Stimulated activated naive CD8-positive, alpha-beta T cell treated with anti-CD3 and anti-CD28 coated beads, Interleukin-15, amount 100 ng/mL, for 72 hours (primary cell): Measurements from ENCODE around the gene SLC39A11.
"Not testable (repeated sequence)": the region's sequence is repeated elsewhere in the genome, so short reads cannot be mapped to it uniquely, and the experiment has no call there.

ENCODE experiments used
- ATAC-seq: fragments of 150-1000 bp; cut with Tn5 transposase; 2 replicates; pipeline ENCODE4 v1.10.0; 2021; ENCODE audit warnings: mild to moderate bottlenecking, moderate library complexity
- DNase-seq, 2 donors: peaks; one replicate each; pipeline ENCODE4 v3.0.0; 2021 to 2022
- H3K27ac Mint-ChIP-seq, 2 donors: one replicate each; pipeline ENCODE4 v1.8.0; 2022; ENCODE audit warnings: mild to moderate bottlenecking in 2 of 2, mixed read lengths in 2 of 2, moderate library complexity in 2 of 2
- H3K27me3 Mint-ChIP-seq: one replicate; pipeline ENCODE4 v1.8.0; 2022; ENCODE audit warnings: mixed read lengths
- H3K4me1 Mint-ChIP-seq: one replicate; pipeline ENCODE4 v1.8.0; 2022; ENCODE audit warnings: mild to moderate bottlenecking, mixed read lengths
- H3K4me3 Mint-ChIP-seq, 2 donors: one replicate each; pipeline ENCODE4 v1.8.0; 2022; ENCODE audit warnings: mild to moderate bottlenecking in 2 of 2, mixed read lengths in 2 of 2, moderate library complexity in 1 of 2
- H3K9me3 Mint-ChIP-seq, 2 donors: one replicate each; pipeline ENCODE4 v1.8.0; 2022; ENCODE audit warnings: mixed read lengths in 2 of 2

SLC39A11 gene

GRCh38 chr17:72997559-72997958 is 94.9 kb downstream of the SLC39A11 start:
- no peak for DNase-seq

GRCh38 chr17:72996791-72997190 is 95.7 kb downstream of the SLC39A11 start:
- DNase-seq = no peak
- no peaks in the 10 kb centered on the region for H3K27me3 Mint-ChIP-seq
- peaks cover 11 to 19% of the 10 kb centered on the region in 2 donors for H3K9me3 Mint-ChIP-seq
- no peak overlapping the region for H3K4me3 Mint-ChIP-seq
- no peak for ATAC-seq
- H3K4me1 Mint-ChIP-seq = peaks cover 22% of the 10 kb centered on the region
- H3K27ac Mint-ChIP-seq = no peak overlapping the region

More at GRCh38 chr17:72997559-72997958, 94.9 kb downstream of the SLC39A11 start:
- Mint-ChIP-seq H3K27me3 (no peaks in the 10 kb centered on the region), H3K27ac (no peak overlapping the region), H3K9me3 (peaks cover 11 to 19% of the 10 kb centered on the region in 2 donors), H3K4me1 (peaks cover 18% of the 10 kb centered on the region), H3K4me3 (no peak overlapping the region)
- no peak for ATAC-seq

- H3K27ac Mint-ChIP-seq = no peak overlapping the region
- H3K4me1 Mint-ChIP-seq = peaks cover 18% of the 10 kb centered on the region
- DNase-seq = no peak
- no peak overlapping the region for H3K4me3 Mint-ChIP-seq
- H3K27me3 Mint-ChIP-seq = no peaks in the 10 kb centered on the region
- ATAC-seq = no peak
- peaks cover 11 to 19% of the 10 kb centered on the region in 2 donors for H3K9me3 Mint-ChIP-seq
Observed at GRCh38 chr17:72995008-72995656, 97.4 kb downstream of the SLC39A11 start.

GRCh38 chr17:72992783-72993467 is 99.6 kb downstream of the SLC39A11 start:
- Mint-ChIP-seq H3K27ac (peak overlapping the region; percentile 54 to 84), H3K9me3 (peaks cover 11 to 19% of the 10 kb centered on the region in 2 donors), H3K4me3 (peak overlapping the region in 1 of 2 donors; percentile 26), H3K4me1 (peaks cover 16% of the 10 kb centered on the region)
- ATAC-seq (peak; percentile 63), DNase-seq (peak in 1 of 2 donors; percentile 15)
- H3K27me3 Mint-ChIP-seq = not testable (repeated sequence)

- Mint-ChIP-seq H3K9me3 (peaks cover 11 to 18% of the 10 kb centered on the region in 2 donors), H3K27me3 (no peaks in the 10 kb centered on the region), H3K4me3 (no peak overlapping the region), H3K4me1 (peaks cover 16% of the 10 kb centered on the region), H3K27ac (no peak overlapping the region)
- DNase-seq (no peak), ATAC-seq (no peak)
Observed at GRCh38 chr17:72991651-72992050, 100.8 kb downstream of the SLC39A11 start.

GRCh38 chr17:72989074-72989610 is 103.3 kb downstream of the SLC39A11 start:
- Mint-ChIP-seq H3K27ac (peak overlapping the region in 1 of 2 donors; percentile 33), H3K4me1 (peaks cover 22% of the 10 kb centered on the region), H3K4me3 (no peak overlapping the region), H3K27me3 (no peaks in the 10 kb centered on the region), H3K9me3 (no peaks in the 10 kb centered on the region)
- no peak for DNase-seq
- ATAC-seq = no peak

- H3K27me3 Mint-ChIP-seq = no peaks in the 10 kb centered on the region
- ATAC-seq (no peak), DNase-seq (no peak)
- no peaks in the 10 kb centered on the region for H3K9me3 Mint-ChIP-seq
- peaks cover 17% of the 10 kb centered on the region for H3K4me1 Mint-ChIP-seq
- H3K27ac Mint-ChIP-seq = peak overlapping the region in 1 of 2 donors; percentile 70
- no peak overlapping the region for H3K4me3 Mint-ChIP-seq
Observed at GRCh38 chr17:72988451-72988850, 104.0 kb downstream of the SLC39A11 start.

- no peaks in the 10 kb centered on the region for H3K27me3 Mint-ChIP-seq
- H3K9me3 Mint-ChIP-seq = no peaks in the 10 kb centered on the region
- ATAC-seq (no peak), DNase-seq (no peak)
- H3K4me3 Mint-ChIP-seq = no peak overlapping the region
- H3K4me1 Mint-ChIP-seq = peaks cover 6% of the 10 kb centered on the region
- no peak overlapping the region for H3K27ac Mint-ChIP-seq
Observed at GRCh38 chr17:72987166-72987565, 105.3 kb downstream of the SLC39A11 start.

GRCh38 chr17:72985882-72986720 is 106.4 kb downstream of the SLC39A11 start:
- Mint-ChIP-seq H3K27ac (no peak overlapping the region), H3K27me3 (no peaks in the 10 kb centered on the region), H3K4me3 (no peak overlapping the region), H3K4me1 (peaks cover 6% of the 10 kb centered on the region), H3K9me3 (no peaks in the 10 kb centered on the region)
- ATAC-seq = peak; percentile 60
- peak; percentile 52 to 53 for DNase-seq

GRCh38 chr17:72984926-72985325 is 107.6 kb downstream of the SLC39A11 start:
- Mint-ChIP-seq H3K4me1 (peaks cover 6% of the 10 kb centered on the region), H3K27ac (no peak overlapping the region), H3K4me3 (no peak overlapping the region), H3K27me3 (no peaks in the 10 kb centered on the region), H3K9me3 (no peaks in the 10 kb centered on the region)
- DNase-seq = no peak
- no peak for ATAC-seq

- ATAC-seq (no peak), DNase-seq (no peak)
- Mint-ChIP-seq H3K27me3 (no peaks in the 10 kb centered on the region), H3K27ac (no peak overlapping the region), H3K4me1 (peaks cover 6% of the 10 kb centered on the region), H3K4me3 (no peak overlapping the region), H3K9me3 (no peaks in the 10 kb centered on the region)
Observed at GRCh38 chr17:72984145-72984925, 108.2 kb downstream of the SLC39A11 start.

- no peak for ATAC-seq
- Mint-ChIP-seq H3K4me3 (no peak overlapping the region), H3K4me1 (peaks cover 15% of the 10 kb centered on the region), H3K27me3 (no peaks in the 10 kb centered on the region), H3K27ac (no peak overlapping the region), H3K9me3 (no peaks in the 10 kb centered on the region)
- DNase-seq = no peak
Observed at GRCh38 chr17:72982680-72983079, 109.8 kb downstream of the SLC39A11 start.

GRCh38 chr17:72978593-72979218 is 113.8 kb downstream of the SLC39A11 start:
- no peak for DNase-seq
- H3K9me3 Mint-ChIP-seq = peaks cover 0 to 9% of the 10 kb centered on the region in 2 donors
- ATAC-seq = no peak
- H3K27ac Mint-ChIP-seq = peak overlapping the region in 1 of 2 donors; percentile 60
- peaks cover 20% of the 10 kb centered on the region for H3K4me1 Mint-ChIP-seq
- H3K27me3 Mint-ChIP-seq = no peaks in the 10 kb centered on the region
- H3K4me3 Mint-ChIP-seq = no peak overlapping the region

- Mint-ChIP-seq H3K4me3 (no peak overlapping the region), H3K27me3 (no peaks in the 10 kb centered on the region), H3K9me3 (peaks cover 0 to 9% of the 10 kb centered on the region in 2 donors), H3K4me1 (peaks cover 20% of the 10 kb centered on the region), H3K27ac (peak overlapping the region in 1 of 2 donors; percentile 27)
- no peak for DNase-seq
- no peak for ATAC-seq
Observed at GRCh38 chr17:72977771-72978417, 114.6 kb downstream of the SLC39A11 start.
